ENCODE data around the gene BOD1. TPM values are rescaled to one million over a fixed set of nuclear protein-coding genes. Genes with fewer than 3 reads are reported as not detected.

BOD1 gene
- total RNA-seq, 1 donor from 2014 or later = 144 TPM

DNA sequence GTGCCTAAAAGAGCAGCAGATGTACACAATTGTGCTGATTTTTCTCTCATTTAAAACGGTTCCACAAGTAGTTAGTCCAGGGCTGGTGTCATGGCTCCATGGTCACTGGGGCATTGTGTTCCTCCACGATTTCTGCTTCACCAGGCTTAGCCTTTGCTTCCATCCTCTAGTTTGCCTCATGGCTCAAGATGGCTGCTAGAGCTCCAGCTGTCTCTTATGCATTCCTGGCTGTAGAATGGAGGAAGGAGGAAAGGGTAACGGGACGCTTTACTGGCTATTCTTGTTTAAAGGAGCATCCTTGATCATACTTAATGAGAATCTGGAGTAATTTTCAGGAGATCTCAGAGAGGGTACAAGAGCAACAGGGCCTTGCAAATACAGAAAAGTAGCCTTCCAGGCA is 47.7 kb downstream of the BOD1 start:
- Mint-ChIP-seq H3K4me3 (no peak overlapping the region), H3K9me3 (peaks cover 2% of the 10 kb centered on the region), H3K27ac (no peak overlapping the region), H3K36me3 (no peaks in the 10 kb centered on the region), H3K27me3 (ENCODE audit: insufficient read depth, low read depth) (peaks cover 4% of the 10 kb centered on the region), H3K4me1 (peaks cover 8% of the 10 kb centered on the region)
- Histone ChIP-seq H3K36me3 (no peaks in the 10 kb centered on the region), H4K20me1 (ENCODE audit: low read depth) (no peaks in the 10 kb centered on the region), H3K4me2 (no peak overlapping the region), H3K4me1 (peaks cover 9% of the 10 kb centered on the region), H3F3A (ENCODE audit: low read depth) (no peaks in the 10 kb centered on the region), H2AFZ (replicated peaks) (no peak overlapping the region), H3K27me3 (no peaks in the 10 kb centered on the region), H3K4me3 (no peak overlapping the region), H3K27ac (no peak overlapping the region), H3K79me2 (ENCODE audit: low read depth) (no peaks in the 10 kb centered on the region), H3K9ac (no peak overlapping the region), H3K9me3 (ENCODE audit: low read depth) (peaks cover 6% of the 10 kb centered on the region)
- DNase-seq (ENCODE audit: low spot score) = no peak
- TF ChIP-seq EZH2 (IDR thresholded peaks at IDR 0.05) (no peak), EZH2phosphoT487 (IDR thresholded peaks at IDR 0.05) (no peak)
- TF ChIP-seq, protein P1, sequence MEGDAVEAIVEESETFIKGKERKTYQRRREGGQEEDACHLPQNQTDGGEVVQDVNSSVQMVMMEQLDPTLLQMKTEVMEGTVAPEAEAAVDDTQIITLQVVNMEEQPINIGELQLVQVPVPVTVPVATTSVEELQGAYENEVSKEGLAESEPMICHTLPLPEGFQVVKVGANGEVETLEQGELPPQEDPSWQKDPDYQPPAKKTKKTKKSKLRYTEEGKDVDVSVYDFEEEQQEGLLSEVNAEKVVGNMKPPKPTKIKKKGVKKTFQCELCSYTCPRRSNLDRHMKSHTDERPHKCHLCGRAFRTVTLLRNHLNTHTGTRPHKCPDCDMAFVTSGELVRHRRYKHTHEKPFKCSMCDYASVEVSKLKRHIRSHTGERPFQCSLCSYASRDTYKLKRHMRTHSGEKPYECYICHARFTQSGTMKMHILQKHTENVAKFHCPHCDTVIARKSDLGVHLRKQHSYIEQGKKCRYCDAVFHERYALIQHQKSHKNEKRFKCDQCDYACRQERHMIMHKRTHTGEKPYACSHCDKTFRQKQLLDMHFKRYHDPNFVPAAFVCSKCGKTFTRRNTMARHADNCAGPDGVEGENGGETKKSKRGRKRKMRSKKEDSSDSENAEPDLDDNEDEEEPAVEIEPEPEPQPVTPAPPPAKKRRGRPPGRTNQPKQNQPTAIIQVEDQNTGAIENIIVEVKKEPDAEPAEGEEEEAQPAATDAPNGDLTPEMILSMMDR (IDR thresholded peaks at IDR 0.05) = no peak

DNA sequence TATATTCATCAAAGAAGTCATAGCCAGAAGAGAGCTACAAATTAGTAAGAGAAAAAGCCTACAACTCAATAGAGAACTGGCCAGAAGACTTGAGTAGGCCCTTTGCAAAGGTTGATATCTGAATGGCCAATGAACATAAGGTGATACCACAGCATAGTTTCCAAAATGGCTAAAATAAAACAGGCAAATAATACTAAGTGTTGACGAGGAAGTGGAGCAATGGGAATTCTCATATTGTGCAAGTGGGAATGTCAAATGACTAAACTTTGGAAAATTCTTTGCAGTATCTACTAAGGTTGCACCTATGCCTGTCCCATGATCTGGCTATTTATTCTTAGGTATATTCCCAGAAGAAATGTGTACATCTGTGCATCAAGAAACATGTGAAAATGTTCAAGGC is 48.3 kb downstream of the BOD1 start:
- no peak overlapping the region for H3K9ac ChIP-seq
- no peak overlapping the region for H3K4me3 ChIP-seq
- peaks cover 9% of the 10 kb centered on the region for H3K4me1 ChIP-seq
- H3F3A ChIP-seq (ENCODE audit: low read depth) = no peaks in the 10 kb centered on the region
- H3K4me2 ChIP-seq = no peak overlapping the region
- H3K27ac ChIP-seq = no peak overlapping the region
- H3K4me1 Mint-ChIP-seq = peaks cover 7% of the 10 kb centered on the region
- no peaks in the 10 kb centered on the region for H3K27me3 ChIP-seq
- peaks cover 2% of the 10 kb centered on the region for H3K9me3 Mint-ChIP-seq
- no peak overlapping the region for H3K4me3 Mint-ChIP-seq
- no peaks in the 10 kb centered on the region for H3K36me3 ChIP-seq
- peaks cover 6% of the 10 kb centered on the region for H3K9me3 ChIP-seq (ENCODE audit: low read depth)
- TF ChIP-seq EZH2phosphoT487 (IDR thresholded peaks at IDR 0.05) (no peak), EZH2 (IDR thresholded peaks at IDR 0.05) (no peak)
- TF ChIP-seq, protein P1 (IDR thresholded peaks at IDR 0.05) = no peak
- no peak for DNase-seq (ENCODE audit: low spot score)
- H3K79me2 ChIP-seq (ENCODE audit: low read depth) = no peaks in the 10 kb centered on the region
- no peak overlapping the region for H3K27ac Mint-ChIP-seq
- no peaks in the 10 kb centered on the region for H3K36me3 Mint-ChIP-seq
- no peak overlapping the region for H2AFZ ChIP-seq (replicated peaks)
- no peaks in the 10 kb centered on the region for H4K20me1 ChIP-seq (ENCODE audit: low read depth)
- H3K27me3 Mint-ChIP-seq (ENCODE audit: insufficient read depth, low read depth) = peaks cover 4% of the 10 kb centered on the region

DNA sequence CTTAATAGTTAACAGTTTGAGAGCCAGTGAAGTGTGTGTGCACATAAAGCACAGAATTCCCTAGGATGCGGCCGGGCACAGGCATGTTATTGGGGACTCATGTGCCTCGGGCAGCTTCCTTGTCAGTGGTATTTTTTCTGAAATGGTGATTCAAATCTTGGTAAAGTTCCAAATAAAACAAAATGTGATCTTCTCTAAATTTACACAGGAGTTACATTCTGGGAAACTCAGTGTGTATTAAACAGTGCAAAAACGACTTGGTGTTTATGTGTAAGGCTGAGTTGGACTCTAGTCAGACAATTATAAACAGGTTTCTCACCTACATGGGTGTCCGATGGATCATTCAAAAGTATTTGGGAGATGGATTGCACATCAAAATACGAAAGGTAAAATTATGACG is 48.9 kb downstream of the BOD1 start:
- H3K27ac Mint-ChIP-seq = no peak overlapping the region
- no peak for DNase-seq (ENCODE audit: low spot score)
- Histone ChIP-seq H3K27me3 (no peaks in the 10 kb centered on the region), H3K36me3 (no peaks in the 10 kb centered on the region), H4K20me1 (ENCODE audit: low read depth) (no peaks in the 10 kb centered on the region), H3K4me3 (no peak overlapping the region), H3K9ac (no peak overlapping the region), H3K9me3 (ENCODE audit: low read depth) (peaks cover 6% of the 10 kb centered on the region), H3K4me2 (no peak overlapping the region), H3K79me2 (ENCODE audit: low read depth) (no peaks in the 10 kb centered on the region), H3F3A (ENCODE audit: low read depth) (no peaks in the 10 kb centered on the region), H2AFZ (replicated peaks) (no peak overlapping the region), H3K27ac (no peak overlapping the region), H3K4me1 (peaks cover 9% of the 10 kb centered on the region)
- no peak overlapping the region for H3K4me3 Mint-ChIP-seq
- H3K9me3 Mint-ChIP-seq = peaks cover 2% of the 10 kb centered on the region
- peaks cover 4% of the 10 kb centered on the region for H3K4me1 Mint-ChIP-seq
- TF ChIP-seq, protein P1 (IDR thresholded peaks at IDR 0.05) = no peak
- TF ChIP-seq EZH2phosphoT487 (IDR thresholded peaks at IDR 0.05) (no peak), EZH2 (IDR thresholded peaks at IDR 0.05) (no peak)
- peaks cover 2% of the 10 kb centered on the region for H3K27me3 Mint-ChIP-seq (ENCODE audit: insufficient read depth, low read depth)
- H3K36me3 Mint-ChIP-seq = no peaks in the 10 kb centered on the region

Data from neural progenitor cell (in vitro differentiated cells).